H9 (cell line): ENCODE measurements around the gene ABCB11. TPM values are rescaled to one million over a fixed set of nuclear protein-coding genes. Genes with fewer than 3 reads are reported as not detected.

Source experiments
- DNase-seq: peaks from one replicate; pipeline ENCODE4 v3.0.0-alpha.2; 2017
- H2AFZ ChIP-seq: one replicate; pipeline ENCODE4 v1.6.1; 2013; ENCODE audit warnings: mild to moderate bottlenecking, low read length, control low read depth, moderate library complexity
- H2AK5ac ChIP-seq: 2 replicates; pipeline ENCODE4 v1.6.1; 2013; ENCODE audit warnings: low read length, control low read depth, mixed read lengths; ENCODE audit not compliant: insufficient read length
- H2BK120ac ChIP-seq: one replicate; pipeline ENCODE4 v1.6.1; 2013; ENCODE audit warnings: low read depth, mild to moderate bottlenecking, low read length, control low read depth, inconsistent platforms; ENCODE audit not compliant: poor library complexity, severe bottlenecking
- H2BK12ac ChIP-seq: 2 replicates; pipeline ENCODE4 v1.6.1; 2013; ENCODE audit warnings: low read length, control low read depth, mixed read lengths, low read depth; ENCODE audit not compliant: insufficient read length
- H2BK15ac ChIP-seq: 2 replicates; pipeline ENCODE4 v1.6.1; 2013; ENCODE audit warnings: low read depth, low read length, control low read depth
- H2BK20ac ChIP-seq: one replicate; pipeline ENCODE4 v1.6.1; 2013; ENCODE audit warnings: low read depth, mild to moderate bottlenecking, low read length, control low read depth, inconsistent platforms; ENCODE audit not compliant: poor library complexity, severe bottlenecking
- H2BK5ac ChIP-seq: 2 replicates; pipeline ENCODE4 v1.6.1; 2013; ENCODE audit warnings: low read length, control low read depth, mixed read lengths; ENCODE audit not compliant: insufficient read length
- H3K14ac ChIP-seq: 2 replicates; pipeline ENCODE4 v1.6.1; 2013; ENCODE audit warnings: low read length, control low read depth; ENCODE audit not compliant: insufficient read depth
- H3K18ac ChIP-seq: 2 replicates; pipeline ENCODE4 v1.6.1; 2013; ENCODE audit warnings: low read depth, mild to moderate bottlenecking, mixed read lengths, low read length, control low read depth; ENCODE audit not compliant: insufficient read length
- H3K23ac ChIP-seq: 2 replicates; pipeline ENCODE4 v1.6.1; 2013; ENCODE audit warnings: low read length, control low read depth, mixed read lengths, low read depth; ENCODE audit not compliant: insufficient read length
- H3K23me2 ChIP-seq: 2 replicates; pipeline ENCODE4 v1.6.1; 2013; ENCODE audit warnings: low read depth, mild to moderate bottlenecking, mixed read lengths, low read length, control low read depth; ENCODE audit not compliant: insufficient read length, poor library complexity, severe bottlenecking
- H3K27ac ChIP-seq: 2 replicates; pipeline ENCODE4 v1.5.1; 2013; ENCODE audit warnings: low read length, control low read depth, mixed read lengths, low read depth; ENCODE audit not compliant: insufficient read length
- H3K27me3 ChIP-seq: 2 replicates; pipeline ENCODE4 v1.6.1; 2013; ENCODE audit warnings: low read length, control low read depth, inconsistent platforms; ENCODE audit not compliant: insufficient read depth
- H3K4ac ChIP-seq: 2 replicates; pipeline ENCODE4 v1.6.1; 2013; ENCODE audit warnings: low read depth, mild to moderate bottlenecking, control low read depth, inconsistent platforms, low read length, moderate library complexity
- H3K4me1 ChIP-seq: 2 replicates; pipeline ENCODE4 v1.6.1; 2013; ENCODE audit warnings: low read length, control low read depth, inconsistent platforms; ENCODE audit not compliant: insufficient read depth
- H3K4me2 ChIP-seq: 2 replicates; pipeline ENCODE4 v1.6.1; 2013; ENCODE audit warnings: low read length, control low read depth, mixed read lengths; ENCODE audit not compliant: insufficient read length, insufficient read depth
- H3K56ac ChIP-seq: 2 replicates; pipeline ENCODE4 v1.6.1; 2013; ENCODE audit warnings: low read depth, mild to moderate bottlenecking, mixed read lengths, low read length, control low read depth; ENCODE audit not compliant: insufficient read length
- H3K79me1 ChIP-seq: 2 replicates; pipeline ENCODE4 v1.6.1; 2013; ENCODE audit warnings: low read depth, mild to moderate bottlenecking, moderate library complexity, low read length, control low read depth, inconsistent platforms; ENCODE audit not compliant: insufficient read depth, poor library complexity, severe bottlenecking
- H3K79me2 ChIP-seq: 2 replicates; pipeline ENCODE4 v1.6.1; 2013; ENCODE audit warnings: low read length, control low read depth, inconsistent platforms; ENCODE audit not compliant: insufficient read depth
- H3K9ac ChIP-seq: 2 replicates; pipeline ENCODE4 v1.6.1; 2013; ENCODE audit warnings: low read length, control low read depth, mixed read lengths; ENCODE audit not compliant: insufficient read length; ENCODE audit errors: extremely low read depth
- H3K9me3 ChIP-seq: one replicate; pipeline ENCODE4 v1.6.1; 2013; ENCODE audit warnings: low read depth, low read length, inconsistent platforms; ENCODE audit not compliant: control insufficient read depth
- H3T11ph ChIP-seq: one replicate; pipeline ENCODE4 v1.6.1; 2013; ENCODE audit warnings: mild to moderate bottlenecking, low read length, control low read depth, inconsistent platforms
- H4K20me1 ChIP-seq: one replicate; pipeline ENCODE4 v1.6.1; 2013; ENCODE audit not compliant: control insufficient read depth, insufficient read length, insufficient read depth
- H4K5ac ChIP-seq: 2 replicates; pipeline ENCODE4 v1.6.1; 2013; ENCODE audit warnings: low read depth, mild to moderate bottlenecking, mixed read lengths, low read length, control low read depth; ENCODE audit not compliant: insufficient read length
- H4K8ac ChIP-seq: replicated peaks from 2 replicates; pipeline ENCODE4 v1.6.1; 2013; ENCODE audit warnings: low read length, control low read depth, mixed read lengths, low read depth; ENCODE audit not compliant: insufficient read length
- H4K91ac ChIP-seq: 2 replicates; pipeline ENCODE4 v1.6.1; 2013; ENCODE audit warnings: low read depth, mild to moderate bottlenecking, moderate library complexity, mixed read lengths, low read length, control low read depth; ENCODE audit not compliant: insufficient read length
- H3K27ac Mint-ChIP-seq, 3 experiments: 2 replicates in 2 of 3; 3 replicates in 1 of 3; pipeline ENCODE4 v1.8.0; 2020 to 2021; ENCODE audit warnings: mixed read lengths in 3 of 3, mild to moderate bottlenecking in 1 of 3, moderate library complexity in 1 of 3
- H3K27me3 Mint-ChIP-seq: 2 replicates; pipeline ENCODE4 v1.8.0; 2021; ENCODE audit warnings: low read depth, mild to moderate bottlenecking, moderate library complexity, mixed read lengths
- H3K36me3 Mint-ChIP-seq, 3 experiments: 2 replicates in 2 of 3; 3 replicates in 1 of 3; pipeline ENCODE4 v1.8.0; 2020 to 2021; ENCODE audit warnings: low read depth in 3 of 3, mixed read lengths in 3 of 3; ENCODE audit not compliant: insufficient read depth in 1 of 3
- H3K4me1 Mint-ChIP-seq, 2 experiments: 2 replicates each; pipeline ENCODE4 v1.8.0; 2020; ENCODE audit warnings: mixed read lengths in 2 of 2
- H3K4me3 Mint-ChIP-seq, 2 experiments: 2 replicates in 1 of 2; 3 replicates in 1 of 2; pipeline ENCODE4 v1.8.0; 2020 to 2021; ENCODE audit warnings: mild to moderate bottlenecking in 2 of 2, mixed read lengths in 2 of 2, moderate library complexity in 1 of 2
- H3K9me3 Mint-ChIP-seq, 2 experiments: 2 replicates in 1 of 2; 3 replicates in 1 of 2; pipeline ENCODE4 v1.8.0; 2020; ENCODE audit warnings: mild to moderate bottlenecking in 2 of 2, mixed read lengths in 2 of 2, moderate library complexity in 1 of 2
- WGBS: extraction: QIAGEN DNeasy Blood & Tissue Kit; methylation state at CpG from one replicate; pipeline ENCODE4 v1.1.7; 2013; ENCODE audit warnings: missing lambda C conversion rate, low lambda C conversion rate, mixed read lengths; ENCODE audit not compliant: insufficient read length; ENCODE audit errors: extremely low coverage; 5-methylcytosine and 5-hydroxymethylcytosine counted together
- total RNA-seq: library from RNA; stranded (reverse); gene quantifications from 2 replicates; pipeline ENCODE4 v1.2.1, GENCODE V29; 2021
- TF ChIP-seq, protein P1 (sequence below): fragments of 200-600 bp; sonication (generic); conservative IDR thresholded peaks from 3 replicates; pipeline ENCODE4 v1.8.0; 2021; ENCODE audit warnings: antibody characterized with exemption, mild to moderate bottlenecking

The ABCB11 gene
- total RNA-seq, 1 experiment from 2014 or later = not detected

DNA sequence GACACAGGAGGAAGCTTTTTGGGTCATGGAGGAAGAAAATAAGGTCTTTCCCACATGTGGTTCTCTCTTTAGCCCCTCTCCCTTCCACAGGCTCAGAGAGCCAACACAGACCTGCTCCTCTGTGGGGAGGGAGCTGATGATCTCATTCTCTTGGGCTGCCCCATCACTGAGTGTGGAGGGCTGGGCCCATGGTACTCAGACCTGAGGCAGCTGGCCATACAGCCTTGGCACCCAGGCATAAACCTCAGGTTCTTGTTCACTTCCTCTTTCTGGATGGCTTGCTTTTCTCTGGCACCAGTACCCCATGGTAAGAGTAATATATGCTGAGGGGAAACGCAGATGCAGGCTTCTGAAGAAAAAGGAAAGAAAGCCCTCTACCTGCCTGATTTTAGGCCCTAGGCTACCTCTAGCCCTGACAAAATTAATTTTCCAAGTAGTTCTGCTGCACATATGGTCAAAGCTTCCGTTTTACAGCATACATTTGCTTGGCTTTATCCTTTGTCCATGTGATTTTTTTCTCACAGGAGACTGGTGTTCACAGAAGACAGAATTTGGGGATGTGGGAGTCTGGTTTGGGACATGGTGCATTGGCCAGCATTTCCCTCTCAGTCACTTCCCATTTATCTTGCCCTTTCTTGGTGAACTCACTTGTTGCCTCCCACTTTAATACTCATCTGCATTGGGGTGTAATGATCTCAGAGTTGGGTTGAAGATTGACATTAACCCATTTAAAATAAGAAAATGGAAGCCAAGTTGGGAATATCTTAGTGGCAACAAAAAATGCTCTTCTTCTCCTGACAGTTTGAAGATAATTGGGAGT is 49.3 kb upstream of the ABCB11 start:
- Histone ChIP-seq H3K27me3 (no peaks in the 10 kb centered on the region), H3K56ac (no peak overlapping the region), H3K14ac (no peak overlapping the region), H2BK15ac (no peak overlapping the region), H3K23ac (no peak overlapping the region), H4K91ac (no peak overlapping the region), H3K4me2 (no peak overlapping the region), H3K18ac (no peak overlapping the region), H2BK20ac (no peak overlapping the region), H4K8ac (no peak overlapping the region), H3K79me1 (no peaks in the 10 kb centered on the region), H2BK120ac (no peak overlapping the region), H3K79me2 (no peaks in the 10 kb centered on the region), H2BK12ac (no peak overlapping the region), H4K20me1 (no peaks in the 10 kb centered on the region), H3K23me2 (no peaks in the 10 kb centered on the region), H2AK5ac (no peak overlapping the region), H3T11ph (no peak overlapping the region), H3K4ac (no peak overlapping the region), H3K27ac (no peak overlapping the region), H2AFZ (no peak overlapping the region), H4K5ac (no peak overlapping the region), H3K4me1 (no peaks in the 10 kb centered on the region), H2BK5ac (no peak overlapping the region), H3K9ac (no peak overlapping the region), H3K9me3 (no peaks in the 10 kb centered on the region)
- TF ChIP-seq, protein P1, sequence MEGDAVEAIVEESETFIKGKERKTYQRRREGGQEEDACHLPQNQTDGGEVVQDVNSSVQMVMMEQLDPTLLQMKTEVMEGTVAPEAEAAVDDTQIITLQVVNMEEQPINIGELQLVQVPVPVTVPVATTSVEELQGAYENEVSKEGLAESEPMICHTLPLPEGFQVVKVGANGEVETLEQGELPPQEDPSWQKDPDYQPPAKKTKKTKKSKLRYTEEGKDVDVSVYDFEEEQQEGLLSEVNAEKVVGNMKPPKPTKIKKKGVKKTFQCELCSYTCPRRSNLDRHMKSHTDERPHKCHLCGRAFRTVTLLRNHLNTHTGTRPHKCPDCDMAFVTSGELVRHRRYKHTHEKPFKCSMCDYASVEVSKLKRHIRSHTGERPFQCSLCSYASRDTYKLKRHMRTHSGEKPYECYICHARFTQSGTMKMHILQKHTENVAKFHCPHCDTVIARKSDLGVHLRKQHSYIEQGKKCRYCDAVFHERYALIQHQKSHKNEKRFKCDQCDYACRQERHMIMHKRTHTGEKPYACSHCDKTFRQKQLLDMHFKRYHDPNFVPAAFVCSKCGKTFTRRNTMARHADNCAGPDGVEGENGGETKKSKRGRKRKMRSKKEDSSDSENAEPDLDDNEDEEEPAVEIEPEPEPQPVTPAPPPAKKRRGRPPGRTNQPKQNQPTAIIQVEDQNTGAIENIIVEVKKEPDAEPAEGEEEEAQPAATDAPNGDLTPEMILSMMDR = no peak
- Mint-ChIP-seq H3K4me1 (no peaks in the 10 kb centered on the region), H3K27ac (no peak overlapping the region), H3K36me3 (no peaks in the 10 kb centered on the region), H3K27me3 (no peaks in the 10 kb centered on the region), H3K9me3 (no peaks in the 10 kb centered on the region), H3K4me3 (no peak overlapping the region)
- WGBS = no CpG with 5 or more reads among the region's 2 CpGs
- no peak for DNase-seq
